Effector CD8-positive, alpha-beta T cell (primary cell): ENCODE data around the gene PARP2.

Source experiments
- DNase-seq: peaks from one replicate; lab custom pipeline; 2025; lab: John Stamatoyannopoulos, UW

The PARP2 gene

GRCh38 chr14:20400589-20400964 lies 57.1 kb downstream of the PARP2 start:
- no peak for DNase-seq

- no peak for DNase-seq
These were observed 57.6 kb downstream of the PARP2 start for GRCh38 chr14:20400965-20401593.

- DNase-seq, result no peak
These were observed 60.1 kb downstream of the PARP2 start for GRCh38 chr14:20403521-20403920.
